ENCODE measurements around the gene SORL1.
A peak's percentile ranks its signal among the peaks of the same experiment; 100 is the strongest.

The SORL1 gene

GRCh38 chr11:121643479-121644186 lies 191.5 kb downstream of the SORL1 start:
- no peak for DNase-seq

- no peak for DNase-seq
Observed at GRCh38 chr11:121644187-121644512, 192.0 kb downstream of the SORL1 start.

GRCh38 chr11:121645001-121645400 lies 192.9 kb downstream of the SORL1 start:
- no peak for DNase-seq

- DNase-seq: no peak
Observed at GRCh38 chr11:121645596-121645995, 193.5 kb downstream of the SORL1 start.

GRCh38 chr11:121648306-121648705 lies 196.2 kb downstream of the SORL1 start:
- no peak for DNase-seq

GRCh38 chr11:121649798-121650197 lies 197.7 kb downstream of the SORL1 start:
- no peak for DNase-seq

GRCh38 chr11:121650351-121651256 lies 198.5 kb downstream of the SORL1 start:
- peak; percentile 25 for DNase-seq

- DNase-seq: no peak
Observed at GRCh38 chr11:121651257-121651605, 199.1 kb downstream of the SORL1 start.

- no peak for DNase-seq
Observed at GRCh38 chr11:121652971-121653370, 200.9 kb downstream of the SORL1 start.

- no peak for DNase-seq
Observed at GRCh38 chr11:121654259-121654842, 202.2 kb downstream of the SORL1 start.

- no peak for DNase-seq
Observed at GRCh38 chr11:121654843-121655536, 202.9 kb downstream of the SORL1 start.

GRCh38 chr11:121655537-121656327 lies 203.6 kb downstream of the SORL1 start:
- peak; percentile 70 for DNase-seq

GRCh38 chr11:121656328-121657090 lies 204.4 kb downstream of the SORL1 start:
- DNase-seq: no peak

- DNase-seq: no peak
Observed at GRCh38 chr11:121657146-121657545, 205.0 kb downstream of the SORL1 start.

- no peak for DNase-seq
Observed at GRCh38 chr11:121659811-121660210, 207.7 kb downstream of the SORL1 start.

GRCh38 chr11:121661880-121662486 lies 209.9 kb downstream of the SORL1 start:
- DNase-seq: no peak

GRCh38 chr11:121664144-121664543 lies 212.0 kb downstream of the SORL1 start:
- DNase-seq: no peak

GRCh38 chr11:121665206-121665838 lies 213.2 kb downstream of the SORL1 start:
- no peak for DNase-seq

GRCh38 chr11:121667836-121668235 lies 215.7 kb downstream of the SORL1 start:
- no peak for DNase-seq

- no peak for DNase-seq
Observed at GRCh38 chr11:121669422-121669821, 217.3 kb downstream of the SORL1 start.

GRCh38 chr11:121670266-121670665 lies 218.2 kb downstream of the SORL1 start:
- DNase-seq: no peak
